Bronchial epithelial cell (primary cell): ENCODE data around the gene PATJ. TPM values are rescaled to one million over a fixed set of nuclear protein-coding genes. Genes with fewer than 3 reads are reported as not detected.
A peak's percentile ranks its signal among the peaks of the same experiment; 100 is the strongest.
"Not testable (repeated sequence)": the region's sequence is repeated elsewhere in the genome, so short reads cannot be mapped to it uniquely, and the experiment has no call there.

Source experiments
- DNase-seq: peaks from one replicate; pipeline ENCODE4 v3.0.0-alpha.2; 2010; ENCODE audit warnings: low read depth
- FAIRE-seq: peaks from 2 replicates; lab custom pipeline; 2011; peaks lifted over from hg19 to GRCh38; lab: Jason Lieb, UNC
- H3K27me3 ChIP-seq: 2 replicates; pipeline ENCODE4 v1.5.1; 2011; ENCODE audit warnings: low read length; ENCODE audit not compliant: control insufficient read depth, insufficient read depth
- H3K36me3 ChIP-seq: 2 replicates; pipeline ENCODE4 v1.5.1; 2011; ENCODE audit warnings: low read length; ENCODE audit not compliant: control insufficient read depth, insufficient read depth
- H3K4me3 ChIP-seq: 2 replicates; pipeline ENCODE4 v1.5.1; 2011; ENCODE audit warnings: mild to moderate bottlenecking, low read depth, low read length, control low read depth
- CTCF ChIP-seq: IDR thresholded peaks from 2 replicates; pipeline ENCODE4 v1.5.1; 2011; ENCODE audit warnings: mild to moderate bottlenecking, moderate library complexity, low read length, control low read depth, inconsistent platforms; ENCODE audit not compliant: insufficient read depth, severe bottlenecking
- total RNA-seq: library from RNA; depleted of rRNA; stranded (reverse); fragments of >200 nt; gene quantifications from 2 replicates; pipeline ENCODE4 v1.2.1, GENCODE V29; 2014

PATJ gene
- total RNA-seq, 1 donor from 2014 or later: 46.6 TPM

- FAIRE-seq: no peak
- H3K27me3 ChIP-seq: no peaks in the 10 kb centered on the region
- no peak for DNase-seq
- H3K36me3 ChIP-seq: peaks cover 23% of the 10 kb centered on the region
- TF ChIP-seq CTCF: no peak
- H3K4me3 ChIP-seq: no peak overlapping the region
These were observed 83.1 kb downstream of the PATJ start for GRCh38 chr1:61825393-61825792.

GRCh38 chr1:61828805-61829204 lies 86.5 kb downstream of the PATJ start:
- FAIRE-seq (no peak), DNase-seq (no peak)
- H3K4me3 ChIP-seq: no peak overlapping the region
- peaks cover 16% of the 10 kb centered on the region for H3K36me3 ChIP-seq
- no peak for TF ChIP-seq CTCF
- H3K27me3 ChIP-seq: no peaks in the 10 kb centered on the region

GRCh38 chr1:61836649-61837048 lies 94.4 kb downstream of the PATJ start:
- no peak overlapping the region for H3K4me3 ChIP-seq
- no peak for TF ChIP-seq CTCF
- no peaks in the 10 kb centered on the region for H3K27me3 ChIP-seq
- H3K36me3 ChIP-seq: no peaks in the 10 kb centered on the region
- FAIRE-seq (no peak), DNase-seq (no peak)

- FAIRE-seq, H3K4me3 ChIP-seq, H3K36me3 ChIP-seq, H3K27me3 ChIP-seq: not testable (repeated sequence)
- DNase-seq: peak; percentile 90
These were observed 95.3 kb downstream of the PATJ start for GRCh38 chr1:61837607-61838006.

GRCh38 chr1:61839679-61840078 lies 97.4 kb downstream of the PATJ start:
- TF ChIP-seq CTCF: no peak
- DNase-seq (peak; percentile 81), FAIRE-seq (no peak)
- no peaks in the 10 kb centered on the region for H3K36me3 ChIP-seq
- H3K4me3 ChIP-seq: no peak overlapping the region
- no peaks in the 10 kb centered on the region for H3K27me3 ChIP-seq

GRCh38 chr1:61842036-61842435 lies 99.8 kb downstream of the PATJ start:
- FAIRE-seq: no peak

More at GRCh38 chr1:61842036-61842435, 99.8 kb downstream of the PATJ start:
- no peak for DNase-seq
- H3K4me3 ChIP-seq: no peak overlapping the region
- H3K36me3 ChIP-seq: no peaks in the 10 kb centered on the region
- no peak for TF ChIP-seq CTCF
- no peaks in the 10 kb centered on the region for H3K27me3 ChIP-seq
